ENCODE data around the gene FBXO21. TPM values are rescaled to one million over a fixed set of nuclear protein-coding genes. Genes with fewer than 3 reads are reported as not detected.

Gene FBXO21
- total and polyA plus RNA-seq, 2 donors (not counting 1 experiment from before 2014, with no cell fraction given) = 31.3 to 81.3 TPM

DNA sequence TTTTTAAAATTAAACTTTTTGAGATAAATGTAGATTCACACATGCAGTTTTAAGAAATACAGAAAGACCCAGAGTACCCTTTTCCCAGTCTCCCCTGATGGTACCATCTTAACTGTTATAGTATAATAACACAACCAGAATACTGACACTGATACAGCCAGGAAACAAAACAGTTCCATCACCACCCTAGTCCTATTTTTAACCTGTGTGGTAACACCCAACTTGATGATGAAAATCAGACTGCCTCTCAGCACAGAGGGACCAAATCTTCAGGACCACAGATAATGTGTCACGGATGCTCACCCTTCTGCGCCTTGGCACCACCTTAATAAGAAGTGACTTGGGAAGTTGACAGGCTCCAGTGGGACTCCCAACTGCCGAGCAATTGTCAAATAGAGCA is 18.1 kb downstream of the FBXO21 start:
- H3K9ac ChIP-seq (ENCODE audit: insufficient read depth, low read length) = no peak overlapping the region
- no peak overlapping the region for H2AFZ ChIP-seq (ENCODE audit: low read length)
- no peak overlapping the region for H3K4me3 ChIP-seq (replicated peaks in 1 of 4; ENCODE audit: control extremely low read depth in 1 of 4, insufficient read depth in 1 of 4, low read depth in 3 of 4, low read length in 4 of 4)
- no peak for DNase-seq (ENCODE audit: low read depth in 2 of 2)
- H4K20me1 ChIP-seq (ENCODE audit: control insufficient read depth, extremely low read depth, insufficient read depth, low read length) = no peaks in the 10 kb centered on the region
- no peak overlapping the region for H3K4me2 ChIP-seq (ENCODE audit: extremely low read depth, insufficient read depth, low read length)
- peaks cover 12% of the 10 kb centered on the region for H3K36me3 ChIP-seq (ENCODE audit: control insufficient read depth, insufficient read depth, low read length)
- no peak for TF ChIP-seq CTCF (conservative IDR thresholded peaks at IDR 0.05 in 1 of 2, IDR thresholded peaks at IDR 0.05 in 1 of 2; ENCODE audit: low read depth in 1 of 2, low read length in 2 of 2)
- no peaks in the 10 kb centered on the region for H3K27me3 ChIP-seq (ENCODE audit: control insufficient read depth, insufficient read depth, low read length)
- no peaks in the 10 kb centered on the region for H3K79me2 ChIP-seq (ENCODE audit: control insufficient read depth, insufficient read depth, low read length)
- no peaks in the 10 kb centered on the region for H3K4me1 ChIP-seq (ENCODE audit: control insufficient read depth, extremely low read depth, insufficient read depth, low read length)
- no peaks in the 10 kb centered on the region for H3K9me3 ChIP-seq (ENCODE audit: control insufficient read depth, insufficient read depth, low read depth, low read length)
- H3K27ac ChIP-seq (ENCODE audit: insufficient read depth, low read length) = no peak overlapping the region

DNA sequence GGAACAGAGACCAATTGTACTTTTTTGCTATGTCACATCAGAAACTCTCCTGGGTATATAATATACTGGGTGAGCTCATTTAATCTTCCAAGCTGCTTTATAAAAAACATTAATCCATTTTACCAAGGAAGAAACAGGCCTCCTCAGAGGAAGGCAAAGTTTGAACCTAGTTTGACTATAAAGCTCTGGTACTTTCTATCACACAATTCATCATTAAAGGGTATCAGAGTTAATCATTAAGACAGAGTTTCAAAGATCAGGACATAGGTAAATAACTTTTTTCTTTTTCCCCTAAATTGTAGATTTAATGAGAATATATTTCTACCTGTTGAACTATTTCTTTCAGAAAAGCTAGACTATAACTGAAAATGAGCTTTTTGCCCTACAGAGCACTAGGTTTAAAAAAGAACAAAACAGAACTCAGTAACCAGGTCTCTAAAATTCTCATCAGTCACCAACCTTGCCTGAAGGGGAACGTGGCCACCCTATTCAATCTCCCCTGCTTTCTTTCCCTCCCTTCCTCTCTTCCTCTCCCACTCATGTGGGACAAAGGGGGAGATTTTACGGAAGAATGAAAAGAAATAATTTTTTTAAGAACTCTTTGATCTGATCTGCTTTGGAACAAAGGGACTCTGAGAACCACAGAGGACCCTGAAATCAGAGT is 18.6 kb downstream of the FBXO21 start:
- Histone ChIP-seq H3K27me3 (ENCODE audit: control insufficient read depth, insufficient read depth, low read length) (no peaks in the 10 kb centered on the region), H3K79me2 (ENCODE audit: control insufficient read depth, insufficient read depth, low read length) (no peaks in the 10 kb centered on the region), H3K36me3 (ENCODE audit: control insufficient read depth, insufficient read depth, low read length) (peaks cover 14% of the 10 kb centered on the region), H3K4me1 (ENCODE audit: control insufficient read depth, extremely low read depth, insufficient read depth, low read length) (no peaks in the 10 kb centered on the region), H3K4me2 (ENCODE audit: extremely low read depth, insufficient read depth, low read length) (no peak overlapping the region), H4K20me1 (ENCODE audit: control insufficient read depth, extremely low read depth, insufficient read depth, low read length) (no peaks in the 10 kb centered on the region), H3K9me3 (ENCODE audit: control insufficient read depth, insufficient read depth, low read depth, low read length) (no peaks in the 10 kb centered on the region), H3K4me3 (replicated peaks in 1 of 4; ENCODE audit: control extremely low read depth in 1 of 4, insufficient read depth in 1 of 4, low read depth in 3 of 4, low read length in 4 of 4) (no peak overlapping the region), H3K9ac (ENCODE audit: insufficient read depth, low read length) (no peak overlapping the region), H3K27ac (ENCODE audit: insufficient read depth, low read length) (no peak overlapping the region), H2AFZ (ENCODE audit: low read length) (no peak overlapping the region)
- DNase-seq (ENCODE audit: low read depth in 2 of 2) = no peak
- TF ChIP-seq CTCF (conservative IDR thresholded peaks at IDR 0.05 in 1 of 2, IDR thresholded peaks at IDR 0.05 in 1 of 2; ENCODE audit: low read depth in 1 of 2, low read length in 2 of 2) (no peak), EZH2 (IDR thresholded peaks at IDR 0.05; ENCODE audit: low read length, missing control alignments) (no peak)

DNA sequence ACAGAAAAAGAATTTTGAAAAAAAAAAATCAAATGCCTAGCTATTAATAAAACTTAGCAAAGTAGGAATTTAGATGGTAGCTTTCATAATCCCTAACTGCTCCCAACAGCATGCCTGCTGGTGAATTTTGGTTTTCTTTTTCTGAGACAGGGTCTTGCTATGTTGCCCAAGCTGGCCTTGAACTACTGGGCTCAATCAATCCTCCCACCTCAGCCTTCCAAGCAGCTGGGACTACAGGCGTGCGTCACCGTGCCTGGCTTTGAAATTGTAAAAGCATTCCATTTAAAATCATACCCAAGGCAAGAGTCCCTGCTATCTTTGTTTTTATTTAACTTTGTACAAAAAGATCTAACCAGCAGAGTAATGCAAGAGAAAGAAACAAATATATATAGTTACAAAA is 20.7 kb downstream of the FBXO21 start:
- Histone ChIP-seq H3K9ac (ENCODE audit: insufficient read depth, low read length) (no peak overlapping the region), H3K4me2 (ENCODE audit: extremely low read depth, insufficient read depth, low read length) (no peak overlapping the region), H3K9me3 (ENCODE audit: control insufficient read depth, insufficient read depth, low read depth, low read length) (no peaks in the 10 kb centered on the region), H3K79me2 (ENCODE audit: control insufficient read depth, insufficient read depth, low read length) (no peaks in the 10 kb centered on the region), H3K27ac (ENCODE audit: insufficient read depth, low read length) (no peak overlapping the region), H3K4me1 (ENCODE audit: control insufficient read depth, extremely low read depth, insufficient read depth, low read length) (no peaks in the 10 kb centered on the region), H2AFZ (ENCODE audit: low read length) (no peak overlapping the region), H3K36me3 (ENCODE audit: control insufficient read depth, insufficient read depth, low read length) (peaks cover 16% of the 10 kb centered on the region), H4K20me1 (ENCODE audit: control insufficient read depth, extremely low read depth, insufficient read depth, low read length) (no peaks in the 10 kb centered on the region), H3K4me3 (replicated peaks in 1 of 4; ENCODE audit: control extremely low read depth in 1 of 4, insufficient read depth in 1 of 4, low read depth in 3 of 4, low read length in 4 of 4) (no peak overlapping the region), H3K27me3 (ENCODE audit: control insufficient read depth, insufficient read depth, low read length) (no peaks in the 10 kb centered on the region)
- DNase-seq (ENCODE audit: low read depth in 2 of 2) = no peak
- TF ChIP-seq CTCF (conservative IDR thresholded peaks at IDR 0.05 in 1 of 2, IDR thresholded peaks at IDR 0.05 in 1 of 2; ENCODE audit: low read depth in 1 of 2, low read length in 2 of 2) (no peak), EZH2 (IDR thresholded peaks at IDR 0.05; ENCODE audit: low read length, missing control alignments) (no peak)
